ENCODE data around the gene PMM2.
"Not testable (repeated sequence)": the region's sequence is repeated elsewhere in the genome, so short reads cannot be mapped to it uniquely, and the experiment has no call there.

The PMM2 gene

GRCh38 chr16:8785408-8785807 is 12.2 kb upstream of the PMM2 start:
- DNase-seq = no peak

- not testable (repeated sequence) for DNase-seq
Observed at GRCh38 chr16:8786316-8786715, 11.3 kb upstream of the PMM2 start.

DNA sequence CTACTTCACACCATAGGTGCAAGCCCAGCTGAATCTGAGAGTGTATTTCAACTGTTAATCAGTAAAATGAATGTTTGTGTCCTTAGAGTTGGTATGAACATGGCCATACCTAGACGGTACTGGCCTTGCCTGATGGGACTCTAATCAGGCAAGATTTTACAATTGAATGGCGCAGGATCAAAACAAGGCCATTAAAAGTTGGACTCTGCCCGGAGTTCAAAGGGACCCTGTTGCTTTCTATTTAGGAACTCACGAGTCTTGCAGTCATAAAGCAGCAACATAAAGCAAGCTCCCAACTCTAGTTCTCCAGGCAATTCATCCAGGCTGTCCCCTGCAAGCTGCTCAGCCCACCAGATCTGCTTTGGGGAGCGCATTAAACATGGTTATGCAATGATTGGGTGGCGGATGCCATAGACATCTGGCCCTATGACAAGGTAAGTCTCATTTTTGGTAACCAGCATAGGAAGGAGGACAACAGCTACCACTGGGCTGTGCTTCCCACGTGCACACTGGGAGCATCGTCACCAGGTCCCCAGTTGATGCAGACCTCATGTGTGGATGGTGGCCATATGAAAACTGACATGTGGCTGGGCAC is 9.0 kb upstream of the PMM2 start:
- DNase-seq = no peak

GRCh38 chr16:8795091-8795490 is 2.5 kb upstream of the PMM2 start:
- DNase-seq = no peak

DNA sequence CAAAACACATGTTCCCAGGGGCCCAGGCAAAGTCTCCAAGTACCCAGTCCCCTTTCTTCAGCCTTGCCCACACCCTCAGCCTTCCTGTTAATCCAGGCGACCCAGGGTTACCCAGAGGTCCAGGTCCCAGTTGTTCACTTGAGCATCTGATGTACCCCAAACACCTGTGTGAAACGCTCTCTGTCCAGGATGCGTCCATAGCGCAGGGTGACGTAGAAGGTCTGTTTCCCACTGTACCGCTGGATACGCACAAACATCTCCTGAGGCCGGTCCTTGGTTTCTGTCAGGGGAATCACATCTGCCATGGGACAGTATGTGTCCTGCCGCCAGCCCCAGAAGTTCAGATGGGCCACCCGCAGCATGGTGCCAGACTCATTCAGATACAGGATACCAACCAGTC is 1.8 kb upstream of the PMM2 start:
- no peak for DNase-seq

- DNase-seq = no peak
Observed at GRCh38 chr16:8796469-8797363, 923 bp upstream of the PMM2 start.

DNA sequence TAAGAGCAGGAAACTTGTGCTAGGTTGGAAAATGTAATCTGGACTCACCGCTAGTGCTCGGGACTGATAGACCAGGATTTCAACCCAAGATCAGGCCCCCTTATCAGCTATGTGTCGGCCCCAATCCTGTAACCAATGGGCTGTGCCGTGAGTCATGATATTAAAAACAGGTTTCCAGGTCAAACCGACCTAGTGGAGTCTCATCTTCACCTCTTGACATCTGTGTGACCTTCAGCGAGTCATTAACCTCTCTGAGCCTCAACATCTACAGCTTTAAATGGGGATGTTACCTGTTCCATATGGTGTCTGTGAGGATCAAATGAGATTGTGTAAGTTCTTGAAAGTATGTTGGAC is 512 bp downstream of the PMM2 start:
- no peak for DNase-seq

DNA sequence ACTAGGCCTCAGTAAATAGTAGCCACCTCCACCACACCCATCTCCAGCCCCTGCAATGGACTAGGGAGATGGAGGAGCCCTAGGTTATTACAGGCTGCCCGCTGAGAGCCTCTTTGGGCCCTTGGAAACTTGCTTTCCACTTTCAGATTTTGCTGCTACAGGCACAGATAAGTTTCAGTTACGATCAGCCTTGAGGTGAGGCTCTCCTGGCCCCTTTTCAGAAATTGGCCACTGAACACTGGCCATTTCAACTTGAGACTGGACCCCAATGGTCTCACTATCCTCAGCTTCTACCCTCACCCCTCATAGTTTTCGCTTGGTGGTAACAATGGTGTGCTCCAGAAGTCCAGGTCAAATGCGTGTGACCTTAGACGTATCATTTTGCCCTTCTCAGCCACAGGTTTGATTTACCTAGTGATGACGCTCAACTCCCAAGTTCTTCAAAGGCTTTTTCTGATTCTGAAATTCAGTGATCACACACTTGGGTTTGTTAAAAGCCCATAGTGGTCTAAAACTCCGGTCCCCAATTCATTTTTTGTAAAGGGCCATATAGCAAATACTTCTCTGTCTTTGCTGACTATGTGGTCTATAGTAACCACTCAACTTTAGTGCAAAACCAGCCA is 1.0 kb downstream of the PMM2 start:
- no peak for DNase-seq

DNA sequence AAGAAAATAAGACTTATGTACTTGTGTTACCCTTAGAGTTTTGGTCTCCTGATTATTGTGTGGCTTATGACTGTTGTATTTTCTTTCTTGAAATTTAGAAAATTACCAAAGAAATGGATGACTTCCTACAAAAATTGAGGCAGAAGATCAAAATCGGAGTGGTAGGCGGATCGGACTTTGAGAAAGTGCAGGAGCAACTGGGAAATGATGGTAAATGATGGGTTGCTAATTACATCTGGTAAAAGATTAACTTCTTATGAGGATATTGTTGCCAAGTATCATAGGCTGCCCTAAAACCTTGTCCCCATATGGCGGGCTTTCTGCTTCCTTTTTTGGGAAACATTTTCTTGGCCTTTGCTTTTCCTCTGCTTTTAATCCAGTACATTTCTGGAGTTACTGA is 4.1 kb downstream of the PMM2 start:
- no peak for DNase-seq

GRCh38 chr16:8803733-8804132 is 6.1 kb downstream of the PMM2 start:
- DNase-seq = not testable (repeated sequence)

DNA sequence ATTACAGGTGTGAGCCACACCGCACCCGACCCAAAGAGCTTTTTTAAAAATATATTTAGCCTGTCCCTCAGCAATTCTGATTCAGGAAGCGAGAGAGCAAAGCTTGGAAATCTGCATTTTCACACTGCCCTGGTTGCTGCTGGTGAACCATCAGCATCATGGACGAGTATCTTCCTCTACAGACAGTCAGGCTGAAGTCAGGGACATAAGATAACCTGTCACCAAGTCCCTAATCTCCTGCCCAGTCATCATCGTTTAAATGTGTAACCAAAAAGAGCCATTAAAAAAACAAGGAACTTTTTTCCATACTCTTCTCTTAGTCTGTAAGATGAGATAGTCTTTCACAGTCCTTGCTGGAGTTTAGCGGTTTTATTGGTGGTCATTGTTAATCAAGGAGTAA is 6.7 kb downstream of the PMM2 start:
- no peak for DNase-seq

GRCh38 chr16:8806272-8806983 is 8.8 kb downstream of the PMM2 start:
- DNase-seq = no peak

GRCh38 chr16:8807189-8807588 is 9.6 kb downstream of the PMM2 start:
- DNase-seq = no peak

GRCh38 chr16:8808009-8808408 is 10.4 kb downstream of the PMM2 start:
- no peak for DNase-seq

DNA sequence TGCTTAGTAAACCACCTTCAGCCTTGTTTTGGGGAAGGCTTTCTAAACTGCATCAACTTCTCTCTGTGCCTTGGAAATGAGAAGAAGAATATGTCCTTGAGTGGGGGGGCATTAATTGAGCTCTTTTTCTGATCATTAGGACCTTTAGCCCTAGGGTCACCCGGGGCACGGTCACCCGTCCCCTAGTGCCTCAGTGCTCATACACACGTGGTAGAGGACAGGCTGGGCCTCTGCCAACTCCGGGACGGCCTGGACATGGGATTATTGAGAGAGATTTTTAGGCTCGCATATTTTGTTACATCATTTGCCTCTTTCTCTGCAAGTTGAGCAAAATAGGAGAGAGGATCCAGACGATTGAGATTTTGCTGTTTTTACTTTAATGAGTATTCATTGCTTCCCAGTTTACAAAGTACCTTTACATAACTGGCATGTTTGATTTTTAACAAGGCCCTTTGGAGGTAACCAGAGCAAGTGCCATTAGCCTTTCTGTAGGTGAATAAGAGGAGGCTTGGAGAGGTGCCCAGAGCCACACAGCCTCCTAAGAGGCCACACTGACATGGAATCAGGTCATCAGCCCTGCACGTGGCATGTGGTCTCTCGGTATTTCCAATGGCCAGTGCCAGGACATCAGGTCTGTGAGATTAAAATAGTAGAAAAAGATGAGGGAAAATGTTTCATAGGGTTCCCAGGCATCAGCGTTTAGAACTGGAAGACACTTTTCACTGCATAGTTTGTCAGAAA is 11.1 kb downstream of the PMM2 start:
- DNase-seq = no peak

DNA sequence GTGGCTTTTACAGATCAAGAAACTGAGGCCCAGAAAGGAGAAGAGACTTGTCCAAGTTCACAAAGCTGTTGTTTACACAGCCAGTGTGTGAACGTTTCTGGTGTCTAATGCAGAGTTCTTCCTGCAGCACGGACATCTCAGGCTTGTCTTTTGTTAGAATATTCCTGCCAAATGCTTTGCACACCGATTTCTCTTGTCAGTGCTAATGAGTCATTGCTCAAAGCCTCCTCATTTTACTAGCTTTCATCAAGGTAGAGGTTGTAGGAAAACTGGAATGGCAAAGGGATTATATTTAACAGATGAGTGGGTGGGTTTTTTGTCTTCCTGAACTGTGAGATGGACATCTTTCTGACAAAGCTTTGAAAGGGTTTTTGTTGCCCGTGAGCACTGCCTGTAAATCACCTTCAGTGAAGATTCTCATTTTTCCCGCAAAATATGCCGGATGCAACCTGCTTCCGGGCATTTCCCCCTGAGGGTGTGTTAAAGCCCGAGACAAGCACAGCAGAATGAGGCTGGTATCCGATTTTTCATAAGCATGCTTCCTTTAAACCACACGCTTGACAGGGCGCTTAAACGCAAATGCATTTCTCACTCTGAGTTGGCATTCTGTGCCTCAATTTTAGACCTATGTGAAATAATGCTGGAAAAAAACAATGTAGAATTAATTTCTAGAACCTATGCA is 14.7 kb downstream of the PMM2 start:
- DNase-seq = no peak

DNA sequence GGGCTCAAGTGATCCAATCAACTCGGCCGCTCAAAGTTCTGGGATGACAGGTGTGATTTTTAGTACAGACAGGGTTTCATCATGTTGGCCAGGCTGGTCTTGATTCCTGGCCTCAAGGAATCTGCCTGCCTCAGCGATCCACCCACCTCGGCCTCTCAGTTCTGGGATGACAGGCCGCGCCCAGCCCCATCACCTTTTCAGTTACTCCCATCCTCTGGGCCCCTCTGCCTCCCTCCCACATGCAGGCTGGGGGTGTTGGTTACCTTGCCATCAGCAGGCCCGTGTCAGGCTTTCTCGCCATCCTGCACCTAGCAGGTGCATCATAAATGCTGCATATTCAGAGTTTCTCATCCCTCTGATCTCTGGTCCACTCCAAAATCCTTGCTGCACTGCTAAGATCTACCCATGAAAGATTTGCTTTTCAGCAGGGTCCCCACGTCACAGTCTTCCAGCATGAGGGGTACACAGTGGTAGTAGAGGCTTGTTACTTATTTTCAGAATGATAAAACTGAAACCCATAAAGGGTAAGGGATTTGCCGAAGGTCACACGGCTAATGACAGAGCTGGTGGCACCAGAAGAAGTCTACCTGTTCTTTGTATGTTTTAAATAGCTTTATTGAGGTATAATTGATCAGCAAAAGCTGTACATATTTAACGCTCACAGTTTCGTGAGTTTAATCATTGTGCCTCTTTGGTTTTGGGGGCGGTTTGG is 16.6 kb downstream of the PMM2 start:
- no peak for DNase-seq

GRCh38 chr16:8816967-8817655 is 19.5 kb downstream of the PMM2 start:
- no peak for DNase-seq

- DNase-seq = peak in 1 of 2 donors; percentile 11
Observed at GRCh38 chr16:8818504-8819270, 21.0 kb downstream of the PMM2 start.
